Endothelial cell of hepatic sinusoid (primary cell): ENCODE measurements around the gene ENG.

ENCODE experiments used
- in situ Hi-C: cut with HindIII; loops from 2 replicates; pipeline ENCODE4 v1.10.0; 2017; ENCODE audit warnings: low sequenced_read_pairs

ENG gene

GRCh38 chr9:127780126-127780885 lies 74.2 kb downstream of the ENG start:
- in situ Hi-C loops = no loop called here

- in situ Hi-C loops = no loop called here
Measured at GRCh38 chr9:127779136-127779981, 75.1 kb downstream of the ENG start.

DNA sequence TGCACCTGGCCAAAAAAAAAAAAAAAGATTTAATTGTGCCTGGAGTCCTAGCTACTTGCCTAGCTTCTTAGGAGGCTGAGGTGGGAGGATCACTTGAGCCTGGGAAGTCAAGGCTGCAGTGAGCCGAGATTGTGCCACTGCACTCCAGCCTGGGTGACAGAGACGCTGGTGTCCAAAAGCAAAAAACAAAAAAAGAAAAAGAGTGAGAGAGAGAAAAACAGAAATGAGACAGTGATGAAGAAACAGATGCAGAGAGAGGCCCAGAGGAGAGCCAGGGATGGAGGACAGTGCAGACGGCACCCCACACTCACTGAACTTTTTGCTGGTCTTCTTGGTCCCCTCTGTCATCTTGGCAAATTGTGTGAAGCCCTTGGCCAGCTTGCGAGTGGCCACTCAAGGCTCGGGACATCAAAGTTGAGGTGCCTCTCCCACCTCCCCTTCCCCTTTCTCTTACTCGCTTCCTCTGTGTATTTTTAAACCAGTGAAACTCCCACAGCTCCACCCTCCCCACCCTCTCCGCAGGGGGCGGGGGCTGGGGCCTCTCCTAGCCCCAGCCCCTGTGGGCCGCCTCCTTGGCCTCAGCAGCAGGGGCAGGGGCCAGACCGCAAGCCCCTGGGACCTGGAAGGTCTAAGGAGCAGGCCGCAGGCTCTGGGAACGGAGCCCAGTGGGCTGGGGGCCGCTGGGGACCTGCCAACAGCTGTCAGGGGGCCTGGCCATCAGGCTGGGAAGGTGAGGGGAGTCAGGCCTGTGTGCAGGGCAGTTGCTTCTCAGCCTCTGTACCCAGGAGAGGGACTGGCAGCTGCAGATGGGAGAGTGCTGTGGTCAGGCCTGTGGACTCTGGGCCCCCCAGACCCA lies 76.0 kb downstream of the ENG start, which contains the start of gene SH2D3C:
Gene SH2D3C (minus strand): TSS at position 387 of the 856 bp plus-strand sequence. CDS start 39 bp downstream, at position 348.
- in situ Hi-C loops = no loop called here

DNA sequence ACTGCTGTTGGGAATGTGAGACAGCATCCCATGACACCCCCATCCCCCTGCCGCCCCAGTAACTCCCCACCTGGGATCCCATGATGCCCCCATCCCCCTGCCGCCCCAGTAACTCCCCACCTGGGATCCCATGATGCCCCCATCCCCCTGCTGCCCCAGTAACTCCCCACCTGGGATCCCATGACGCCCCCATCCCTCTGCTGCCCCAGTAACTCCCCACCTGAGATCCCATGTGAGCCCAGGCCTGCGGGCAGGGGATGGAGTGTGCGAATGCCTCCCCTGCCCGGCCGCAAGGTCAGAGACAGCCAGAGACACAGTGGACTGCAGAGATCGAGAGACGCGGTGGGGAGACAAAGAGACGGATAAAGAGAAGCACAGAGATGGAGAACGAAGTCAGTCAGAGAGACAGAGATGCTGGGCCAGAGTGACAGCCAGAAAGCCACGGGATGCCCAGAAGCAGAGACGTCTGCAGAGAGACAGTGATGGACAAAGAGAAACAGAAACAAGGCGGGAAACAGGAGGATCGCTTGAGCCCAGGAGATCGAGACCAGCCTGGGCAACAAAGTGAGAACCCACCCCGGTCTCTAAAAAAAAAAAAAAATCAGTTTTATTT lies 77.0 kb downstream of the ENG start:
- in situ Hi-C loops = no loop called here

- in situ Hi-C loops = no loop called here
Measured at GRCh38 chr9:127776924-127777289, 77.6 kb downstream of the ENG start.

DNA sequence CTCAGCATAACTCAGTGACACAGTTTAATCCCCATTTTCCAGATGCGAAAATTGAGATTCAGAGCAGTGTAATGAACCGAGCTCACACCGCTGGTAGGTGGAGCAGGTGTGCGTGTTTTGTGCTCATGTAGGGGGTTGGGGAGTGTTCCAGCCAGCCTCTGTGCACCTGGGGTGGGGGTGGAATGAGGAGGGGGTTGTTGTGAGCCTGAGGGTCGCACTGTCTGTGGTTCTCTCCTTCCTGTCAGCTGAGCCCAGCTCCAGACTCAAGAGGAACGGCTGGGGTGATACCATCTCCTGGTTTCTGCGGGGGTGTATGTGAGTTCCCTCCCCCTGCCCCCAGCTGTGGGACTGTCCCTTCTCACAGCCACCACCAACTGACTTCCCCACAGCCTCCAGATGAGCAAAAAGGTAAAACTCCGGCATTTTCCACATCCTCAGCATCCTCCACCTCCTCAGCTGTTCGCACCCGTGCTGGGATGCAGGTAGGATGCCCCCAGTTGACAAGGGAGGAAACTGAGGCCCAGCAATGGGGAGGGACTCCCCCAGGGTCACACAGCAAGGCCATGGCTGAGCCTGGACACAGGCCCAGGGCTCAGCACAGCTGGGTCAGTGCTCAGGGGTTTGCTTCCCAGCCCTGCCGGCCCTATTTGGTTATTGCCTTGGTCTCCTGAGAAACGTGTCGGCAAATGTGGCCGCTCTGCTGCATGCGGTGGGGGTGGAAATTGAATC lies 78.1 kb downstream of the ENG start:
- in situ Hi-C loops = no loop called here

- in situ Hi-C loops = loop anchor here (25.0 kb wide), 2 partner anchors 88 to 163 kb away; partner anchors contain the start of genes DPM2, ENG and PIP5KL1
Measured at GRCh38 chr9:127773981-127774380, 80.5 kb downstream of the ENG start.

DNA sequence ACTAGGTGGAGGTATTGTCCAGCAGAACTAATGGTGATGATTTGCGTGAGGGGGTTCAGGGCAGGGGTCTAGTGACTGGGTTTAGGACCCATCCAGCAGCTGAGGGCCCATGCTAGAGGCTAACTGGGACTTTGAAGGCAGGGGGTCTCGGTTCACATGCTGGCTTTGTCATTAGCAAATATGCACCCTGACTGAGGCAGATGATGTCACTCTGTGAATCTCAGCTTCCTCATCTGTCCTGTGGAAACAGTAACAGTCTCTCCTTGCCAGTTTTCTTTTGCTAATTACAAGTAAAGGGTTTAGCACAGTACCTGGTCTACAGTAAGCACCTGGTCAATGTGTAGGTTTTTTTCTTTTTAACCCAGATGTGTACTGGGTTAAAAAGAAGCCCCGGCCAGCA lies 81.2 kb downstream of the ENG start:
- in situ Hi-C loops = loop anchor here (25.0 kb wide), 2 partner anchors 89 to 164 kb away; partner anchors contain the start of genes DPM2, ENG and PIP5KL1

GRCh38 chr9:127772603-127773002 lies 81.9 kb downstream of the ENG start:
- in situ Hi-C loops = loop anchor here (25.0 kb wide), 2 partner anchors 90 to 165 kb away; partner anchors contain the start of genes DPM2, ENG and PIP5KL1

DNA sequence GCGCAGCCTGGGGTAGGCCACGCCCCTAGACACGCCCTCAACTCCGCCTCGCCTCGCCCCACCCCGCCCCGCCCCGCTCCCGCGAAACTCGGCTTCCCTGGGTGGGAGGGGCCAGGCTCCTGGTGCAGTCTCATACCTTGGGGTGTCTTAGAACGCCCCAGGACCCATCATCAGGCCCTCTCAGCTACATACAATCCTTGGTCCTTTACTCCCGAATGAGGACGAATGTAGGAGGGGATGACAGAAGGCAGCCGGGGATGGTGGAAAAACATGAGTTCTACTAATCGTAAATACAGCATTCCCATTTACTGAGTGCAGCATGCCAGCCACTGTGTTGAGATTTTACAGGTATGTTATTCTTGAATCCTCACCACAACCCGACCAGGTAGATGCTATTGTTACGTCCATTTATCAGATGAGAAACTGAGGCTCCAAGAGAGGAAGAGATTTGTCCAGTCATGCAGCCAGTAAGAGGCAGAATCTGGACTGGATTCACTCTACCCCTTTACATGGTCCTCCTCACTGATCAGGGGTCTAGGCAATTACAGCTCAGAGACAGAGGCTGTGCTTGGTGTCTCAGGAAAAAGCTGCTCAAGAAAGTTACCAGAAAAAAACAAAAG lies 82.8 kb downstream of the ENG start:
- in situ Hi-C loops = loop anchor here (25.0 kb wide), 2 partner anchors 91 to 166 kb away; partner anchors contain the start of genes DPM2, ENG and PIP5KL1

GRCh38 chr9:127770905-127771569 lies 83.4 kb downstream of the ENG start:
- in situ Hi-C loops = loop anchor here (25.0 kb wide), 2 partner anchors 91 to 166 kb away; partner anchors contain the start of genes DPM2, ENG and PIP5KL1

- in situ Hi-C loops = loop anchor here (25.0 kb wide), 2 partner anchors 92 to 167 kb away; partner anchors contain the start of genes DPM2, ENG and PIP5KL1
Measured at GRCh38 chr9:127770583-127770904, 83.9 kb downstream of the ENG start.

GRCh38 chr9:127769929-127770582 lies 84.4 kb downstream of the ENG start:
- in situ Hi-C loops = loop anchor here (25.0 kb wide), 2 partner anchors 92 to 167 kb away; partner anchors contain the start of genes DPM2, ENG and PIP5KL1

DNA sequence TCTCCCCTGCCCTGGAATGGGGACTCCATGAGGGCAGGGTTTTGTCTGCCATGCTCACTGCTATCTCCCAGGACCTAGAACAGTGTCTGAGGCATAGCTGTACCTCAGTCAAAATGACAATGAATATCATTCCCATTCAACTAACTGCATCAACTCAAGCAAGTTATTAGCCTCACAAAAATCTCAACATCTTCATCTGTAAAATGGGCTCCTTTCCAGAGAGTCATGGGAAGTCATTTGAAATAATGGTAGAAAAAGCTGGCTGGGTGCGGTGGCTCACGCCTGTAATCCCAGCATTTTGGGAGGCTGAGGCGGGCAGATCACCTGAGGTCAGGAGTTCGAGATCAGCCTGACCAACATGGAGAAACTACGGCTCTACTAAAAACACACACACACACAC lies 85.4 kb downstream of the ENG start:
- in situ Hi-C loops = loop anchor here (25.0 kb wide), 2 partner anchors 93 to 168 kb away; partner anchors contain the start of genes DPM2, ENG and PIP5KL1

GRCh38 chr9:127768698-127769097 lies 85.8 kb downstream of the ENG start:
- in situ Hi-C loops = loop anchor here (25.0 kb wide), 2 partner anchors 94 to 169 kb away; partner anchors contain the start of genes DPM2, ENG and PIP5KL1

DNA sequence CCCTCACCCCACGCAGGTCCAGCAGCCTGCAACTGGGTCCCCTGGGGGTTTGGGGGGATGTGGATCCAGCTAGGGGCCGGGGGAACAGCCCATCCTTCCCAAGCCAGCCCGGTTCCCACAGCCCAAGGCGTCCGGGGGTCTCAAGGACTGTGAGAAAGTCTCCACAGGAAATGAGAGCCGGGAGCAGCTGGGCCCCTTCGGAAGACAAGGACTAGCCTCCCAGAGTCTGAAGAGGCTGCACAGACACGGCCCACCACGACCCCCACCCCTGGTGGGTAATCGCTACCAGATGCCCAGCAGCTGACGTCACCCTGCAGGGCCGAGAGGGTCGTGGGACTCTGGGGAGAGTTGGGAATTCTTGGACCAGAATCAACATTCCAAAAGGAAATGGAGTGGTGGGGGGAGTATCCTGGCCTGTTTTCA lies 86.5 kb downstream of the ENG start:
- in situ Hi-C loops = loop anchor here (25.0 kb wide), 2 partner anchors 94 to 169 kb away; partner anchors contain the start of genes DPM2, ENG and PIP5KL1

GRCh38 chr9:127767410-127767809 lies 87.0 kb downstream of the ENG start:
- in situ Hi-C loops = loop anchor here (25.0 kb wide), 2 partner anchors 95 to 170 kb away; partner anchors contain the start of genes DPM2, ENG and PIP5KL1
